IMR-90 (cell line): ENCODE results near the gene TYSND1. TPM values are rescaled to one million over a fixed set of nuclear protein-coding genes. Genes with fewer than 3 reads are reported as not detected.

Experiments used
- ATAC-seq: fragments of 200-7000 bp; cut with Tn5 transposase; 2 replicates; pipeline ENCODE4 v1.9.1; 2020; ENCODE audit warnings: low read depth, mild to moderate bottlenecking, moderate library complexity
- BruUV-seq: library from RNA; stranded (reverse); fragments of 400-500 nt; replicated peaks from 2 replicates; lab custom pipeline; 2021; lab: Mats Ljungman, UMichigan
- CTCF ChIA-PET: fragments of 300-600 bp; formaldehyde crosslinking; extraction: SDS; loops from one replicate; lab custom pipeline; 2021; ENCODE audit warnings: antibody characterized with exemption; lab: Yijun Ruan, JAX
- POLR2A ChIA-PET: fragments of 300-600 bp; sonication (Branson Sonifier 250); formaldehyde crosslinking; loops from one replicate; lab custom pipeline; 2022; ENCODE audit warnings: antibody characterized with exemption; ENCODE audit not compliant: unreplicated experiment; lab: Charles Lee
- DNase-seq: peaks from one replicate; pipeline ENCODE4 v3.0.0; 2013
- H2AFZ ChIP-seq: replicated peaks from 2 replicates; pipeline ENCODE3; 2013; ENCODE audit warnings: low read length, mild to moderate bottlenecking; ENCODE audit not compliant: poor library complexity
- H2AK5ac ChIP-seq: 2 replicates; pipeline ENCODE4 v1.6.1; 2013; ENCODE audit warnings: low read depth, low read length, inconsistent platforms
- H2AK9ac ChIP-seq: replicated peaks from 2 replicates; pipeline ENCODE3; 2013; ENCODE audit warnings: mild to moderate bottlenecking, low read depth, low read length, moderate library complexity; ENCODE audit not compliant: poor library complexity
- H2BK120ac ChIP-seq: 2 replicates; pipeline ENCODE4 v1.6.1; 2013; ENCODE audit warnings: low read depth, low read length, inconsistent platforms
- H2BK15ac ChIP-seq: 3 replicates; pipeline ENCODE4 v1.6.1; 2013; ENCODE audit warnings: low read depth, low read length, inconsistent platforms
- H2BK20ac ChIP-seq: 2 replicates; pipeline ENCODE4 v1.6.1; 2013; ENCODE audit warnings: low read depth, mild to moderate bottlenecking, inconsistent platforms, low read length, moderate library complexity
- H2BK5ac ChIP-seq: 2 replicates; pipeline ENCODE4 v1.6.1; 2013; ENCODE audit warnings: mild to moderate bottlenecking, low read depth, low read length, inconsistent platforms; ENCODE audit not compliant: poor library complexity, severe bottlenecking
- H3K14ac ChIP-seq: replicated peaks from 2 replicates; pipeline ENCODE4 v1.6.1; 2013; ENCODE audit warnings: low read depth, low read length, inconsistent platforms
- H3K18ac ChIP-seq: 2 replicates; pipeline ENCODE4 v1.6.1; 2013; ENCODE audit warnings: low read depth, low read length, control low read depth
- H3K23ac ChIP-seq: 2 replicates; pipeline ENCODE4 v1.6.1; 2013; ENCODE audit warnings: low read depth, low read length, inconsistent platforms
- H3K27ac ChIP-seq: 2 replicates; pipeline ENCODE4 v1.5.1; 2013; ENCODE audit warnings: mild to moderate bottlenecking, control low read depth, low read length; ENCODE audit not compliant: insufficient read depth
- H3K27me3 ChIP-seq: 2 replicates; pipeline ENCODE4 v1.6.1; 2013; ENCODE audit warnings: low read length; ENCODE audit not compliant: control insufficient read depth, insufficient read depth
- H3K36me3 ChIP-seq: 2 replicates; pipeline ENCODE4 v1.6.1; 2013; ENCODE audit warnings: low read length, mixed read lengths; ENCODE audit not compliant: control insufficient read depth, insufficient read depth
- H3K4ac ChIP-seq: 2 replicates; pipeline ENCODE4 v1.6.1; 2013; ENCODE audit warnings: low read depth, low read length, inconsistent platforms
- H3K4me1 ChIP-seq: 2 replicates; pipeline ENCODE4 v1.6.1; 2013; ENCODE audit warnings: low read length, mixed read lengths; ENCODE audit not compliant: control insufficient read depth, insufficient read depth
- H3K4me2 ChIP-seq: 2 replicates; pipeline ENCODE4 v1.6.1; 2013; ENCODE audit warnings: low read depth, mild to moderate bottlenecking, control low read depth, low read length, moderate library complexity
- H3K4me3 ChIP-seq: 2 replicates; pipeline ENCODE4 v1.5.1; 2013; ENCODE audit warnings: low read depth, mild to moderate bottlenecking, control low read depth, low read length, moderate library complexity; ENCODE audit not compliant: insufficient read depth
- H3K56ac ChIP-seq: 2 replicates; pipeline ENCODE4 v1.6.1; 2013; ENCODE audit warnings: low read length, inconsistent platforms; ENCODE audit not compliant: insufficient read depth; ENCODE audit errors: extremely low read depth
- H3K79me1 ChIP-seq, 2 experiments: 2 replicates each; pipeline ENCODE4 v1.6.1; 2013; ENCODE audit warnings: low read length in 2 of 2, inconsistent platforms in 1 of 2, low read depth in 1 of 2
- H3K9ac ChIP-seq: 2 replicates; pipeline ENCODE4 v1.6.1; 2013; ENCODE audit warnings: low read depth, low read length, control low read depth
- H3K9me1 ChIP-seq: 2 replicates; pipeline ENCODE4 v1.6.1; 2013; ENCODE audit warnings: low read length, inconsistent platforms; ENCODE audit not compliant: insufficient read depth
- H3K9me3 ChIP-seq: 2 replicates; pipeline ENCODE4 v1.6.1; 2013; ENCODE audit warnings: low read length; ENCODE audit not compliant: control insufficient read depth, insufficient read depth
- H4K20me1 ChIP-seq: 2 replicates; pipeline ENCODE4 v1.6.1; 2013; ENCODE audit warnings: low read length, inconsistent platforms; ENCODE audit not compliant: insufficient read depth
- H4K5ac ChIP-seq: 2 replicates; pipeline ENCODE4 v1.6.1; 2013; ENCODE audit warnings: mild to moderate bottlenecking, low read depth, low read length, control low read depth
- H4K8ac ChIP-seq, 2 experiments: 2 replicates each; pipeline ENCODE4 v1.6.1; 2013; ENCODE audit warnings: low read depth in 2 of 2, low read length in 2 of 2, control low read depth in 1 of 2, inconsistent platforms in 1 of 2
- H4K91ac ChIP-seq: 2 replicates; pipeline ENCODE4 v1.6.1; 2013; ENCODE audit warnings: low read depth, low read length, inconsistent platforms; ENCODE audit not compliant: insufficient read depth
- CEBPB ChIP-seq: IDR thresholded peaks from 2 replicates; pipeline ENCODE4 v1.6.1; 2012; ENCODE audit warnings: low read depth, low read length, improper control_type of control experiment
- CHD1 ChIP-seq: IDR thresholded peaks from 2 replicates; pipeline ENCODE4 v1.6.1; 2012; ENCODE audit warnings: low read depth, low read length, improper control_type of control experiment
- FOS ChIP-seq: fragments of 150-350 bp; IDR thresholded peaks from 2 replicates; pipeline ENCODE4 v1.6.1; 2016; ENCODE audit warnings: low read depth, low read length
- MAFK ChIP-seq: IDR thresholded peaks from 2 replicates; pipeline ENCODE4 v1.6.1; 2012; ENCODE audit warnings: low read depth, low read length, improper control_type of control experiment
- MAZ ChIP-seq: IDR thresholded peaks from 2 replicates; pipeline ENCODE4 v1.6.1; 2012; ENCODE audit warnings: low read depth, mild to moderate bottlenecking, low read length, improper control_type of control experiment, moderate library complexity, borderline replicate concordance
- MXI1 ChIP-seq: IDR thresholded peaks from 2 replicates; pipeline ENCODE4 v1.6.1; 2012; ENCODE audit warnings: low read depth, mild to moderate bottlenecking, low read length, moderate library complexity, borderline replicate concordance
- POLR2A ChIP-seq: IDR thresholded peaks from 2 replicates; pipeline ENCODE4 v1.6.1; 2012; ENCODE audit warnings: mild to moderate bottlenecking, low read depth, low read length
- RAD21 ChIP-seq: IDR thresholded peaks from 2 replicates; pipeline ENCODE4 v1.6.1; 2012; ENCODE audit warnings: low read length, improper control_type of control experiment
- WGBS, 2 experiments: methylation state at CpG; one replicate each; pipeline versions ENCODE4 v1.1.5 to v1.1.7; 2013; ENCODE audit warnings: missing lambda C conversion rate in 2 of 2; ENCODE audit not compliant: insufficient read length in 1 of 2; ENCODE audit errors: extremely low coverage in 2 of 2; 5-methylcytosine and 5-hydroxymethylcytosine counted together
- dilution Hi-C: fragments of 300-500 bp; cut with HindIII; formaldehyde crosslinking; loops from one replicate; pipeline ENCODE4 v1.14.3; 2018; ENCODE audit warnings: low sequenced_read_pairs; ENCODE audit not compliant: unreplicated experiment
- in situ Hi-C: fragments of 300-500 bp; cut with MboI; formaldehyde crosslinking; loops from 3 replicates; pipeline ENCODE4 v1.14.3; 2019; ENCODE audit warnings: low sequenced_read_pairs, inconsistent platforms, mixed read lengths
- intact Hi-C: fragments of 100-400 bp; cut with micrococcal nuclease; formaldehyde crosslinking; loops from 2 replicates; pipeline ENCODE4 v1.10.0; 2022
- polyA plus RNA-seq, 3 experiments: library from polyadenylated mRNA; depleted of rRNA; stranded (reverse); fragments of >200 nt; gene quantifications; 2 replicates each; pipeline ENCODE4 v1.2.3, GENCODE V29; 2012; ENCODE audit warnings: low replicate concordance in 1 of 3
- total RNA-seq: library from RNA; depleted of rRNA; stranded (reverse); fragments of >200 nt; gene quantifications from 2 replicates; pipeline ENCODE4 v1.2.3, GENCODE V29; 2012
- TF ChIP-seq, protein P1 (sequence below): conservative IDR thresholded peaks from 2 replicates; pipeline ENCODE4 v1.5.1; 2012; ENCODE audit warnings: mild to moderate bottlenecking, low read depth, low read length, improper control_type of control experiment
- TF ChIP-seq, protein P2 (sequence below): fragments of 150-350 bp; IDR thresholded peaks from 2 replicates; pipeline ENCODE4 v1.6.1; 2017; ENCODE audit warnings: mild to moderate bottlenecking, antibody characterized with exemption, low read length, low read depth

Gene TYSND1
- total and polyA plus RNA-seq, 2 of the 4 experiments (the other 2 are of a cell fraction), result 2.9 to 4.1 TPM

DNA sequence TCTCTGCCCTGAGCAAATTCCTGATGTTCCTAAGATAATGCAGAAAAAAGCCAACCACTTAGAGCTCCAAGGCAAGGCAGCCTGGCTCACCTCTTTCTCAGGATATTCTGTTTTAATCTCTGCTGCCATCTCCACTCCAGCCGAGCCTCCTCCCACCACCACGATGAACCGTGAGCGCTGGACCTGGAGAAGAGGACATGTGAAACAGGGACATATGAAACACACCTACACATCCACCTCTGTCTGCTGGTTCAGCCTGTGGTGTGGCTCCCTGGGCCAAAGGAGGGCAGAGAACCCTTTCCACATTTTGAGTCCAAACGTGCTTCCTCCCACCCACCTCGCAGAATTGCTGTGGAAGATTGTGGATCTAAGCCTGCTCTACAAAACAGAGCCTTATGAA, 26.1 kb downstream of the TYSND1 start:
- Histone ChIP-seq H3K9ac (no peak overlapping the region), H4K5ac (no peak overlapping the region), H2BK120ac (no peak overlapping the region), H3K14ac (no peak overlapping the region), H3K9me1 (peaks cover 9% of the 10 kb centered on the region; the same call in 1 of the 2 replicates), H3K27me3 (no peaks in the 10 kb centered on the region), H2AFZ (no peak overlapping the region), H3K4me2 (no peak overlapping the region), H2AK9ac (no peak overlapping the region), H2BK15ac (no peak overlapping the region), H3K4me1 (no peaks in the 10 kb centered on the region; the same call in 1 of the 2 replicates), H3K4ac (no peak overlapping the region), H2BK5ac (no peak overlapping the region), H3K4me3 (no peak overlapping the region), H3K23ac (no peak overlapping the region), H3K27ac (no peak overlapping the region), H3K9me3 (0 out of 2 replicates have a peak, but pooled peaks cover 2% of the 10 kb centered on the region), H4K8ac (no peak overlapping the region), H3K36me3 (peaks cover 43% of the 10 kb centered on the region), H3K18ac (no peak overlapping the region), H2AK5ac (no peak overlapping the region), H2BK20ac (no peak overlapping the region), H3K56ac (no peak overlapping the region), H4K20me1 (peaks cover 8% of the 10 kb centered on the region), H4K91ac (no peak overlapping the region), H3K79me1 (peaks cover 10 to 17% of the 10 kb centered on the region in 2 experiments)
- BruUV-seq, result no TSS peak
- ChIA-PET CTCF (no interaction called here), POLR2A (no interaction called here)
- no peak for DNase-seq
- dilution Hi-C loops, result no loop called here
- no peak for ATAC-seq
- no peak for TF ChIP-seq CEBPB
- TF ChIP-seq, protein P1, sequence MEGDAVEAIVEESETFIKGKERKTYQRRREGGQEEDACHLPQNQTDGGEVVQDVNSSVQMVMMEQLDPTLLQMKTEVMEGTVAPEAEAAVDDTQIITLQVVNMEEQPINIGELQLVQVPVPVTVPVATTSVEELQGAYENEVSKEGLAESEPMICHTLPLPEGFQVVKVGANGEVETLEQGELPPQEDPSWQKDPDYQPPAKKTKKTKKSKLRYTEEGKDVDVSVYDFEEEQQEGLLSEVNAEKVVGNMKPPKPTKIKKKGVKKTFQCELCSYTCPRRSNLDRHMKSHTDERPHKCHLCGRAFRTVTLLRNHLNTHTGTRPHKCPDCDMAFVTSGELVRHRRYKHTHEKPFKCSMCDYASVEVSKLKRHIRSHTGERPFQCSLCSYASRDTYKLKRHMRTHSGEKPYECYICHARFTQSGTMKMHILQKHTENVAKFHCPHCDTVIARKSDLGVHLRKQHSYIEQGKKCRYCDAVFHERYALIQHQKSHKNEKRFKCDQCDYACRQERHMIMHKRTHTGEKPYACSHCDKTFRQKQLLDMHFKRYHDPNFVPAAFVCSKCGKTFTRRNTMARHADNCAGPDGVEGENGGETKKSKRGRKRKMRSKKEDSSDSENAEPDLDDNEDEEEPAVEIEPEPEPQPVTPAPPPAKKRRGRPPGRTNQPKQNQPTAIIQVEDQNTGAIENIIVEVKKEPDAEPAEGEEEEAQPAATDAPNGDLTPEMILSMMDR, result no peak
- no peak for TF ChIP-seq MXI1
- TF ChIP-seq MAZ, result no peak
- TF ChIP-seq MAFK, result no peak
- no peak for TF ChIP-seq POLR2A
- TF ChIP-seq FOS, result no peak
- TF ChIP-seq CHD1, result no peak
- TF ChIP-seq RAD21, result no peak
- TF ChIP-seq, protein P2, sequence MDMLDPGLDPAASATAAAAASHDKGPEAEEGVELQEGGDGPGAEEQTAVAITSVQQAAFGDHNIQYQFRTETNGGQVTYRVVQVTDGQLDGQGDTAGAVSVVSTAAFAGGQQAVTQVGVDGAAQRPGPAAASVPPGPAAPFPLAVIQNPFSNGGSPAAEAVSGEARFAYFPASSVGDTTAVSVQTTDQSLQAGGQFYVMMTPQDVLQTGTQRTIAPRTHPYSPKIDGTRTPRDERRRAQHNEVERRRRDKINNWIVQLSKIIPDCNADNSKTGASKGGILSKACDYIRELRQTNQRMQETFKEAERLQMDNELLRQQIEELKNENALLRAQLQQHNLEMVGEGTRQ, result no peak
- intact Hi-C loops, result no loop called here
- in situ Hi-C loops, result no loop called here
- no CpG with 5 or more reads among the region's 6 CpGs for WGBS, 2 experiments
